ENCODE measurements around the gene GPR155. TPM values are rescaled to one million over a fixed set of nuclear protein-coding genes. Genes with fewer than 3 reads are reported as not detected.

GPR155 gene
- total RNA-seq (2014; rRNA removed) (0.69 and 1.3 TPM in 2 replicates), Bru-seq, nascent RNA (percentile 38 among the genes with signal in this experiment), BruChase-seq, experiment 1, labeled RNA remaining after a 6-hour chase (percentile 36 among the genes with signal in this experiment), BruChase-seq, experiment 2, labeled RNA remaining after a 2-hour chase (percentile 44 among the genes with signal in this experiment)
- long read RNA-seq, full-length matches to known transcripts: 16 of 23 reads
- long read RNA-seq, partial matches to known transcripts: 4 of 23 reads
- long read RNA-seq, other reads (novel, unspliced or antisense): 3 of 23 reads

GRCh38 chr2:174486563-174487107 lies at the start of gene GPR155:
Gene GPR155, minus strand, starts transcription at chr2:174487029. Its CDS starts 5,073 bp downstream, at chr2:174481956.
- Histone ChIP-seq H3K4me3 (ENCODE audit: low read length) (peak within 1 kb of the TSS; percentile 92), H3K4me1 (ENCODE audit: insufficient read depth, low read length) (no peaks in the 10 kb centered on the region), H3K36me3 (ENCODE audit: low read depth, low read length) (no peaks in the 10 kb centered on the region), H3K27ac (ENCODE audit: low read length) (peak within 1 kb of the TSS; percentile 63), H3K79me2 (ENCODE audit: low read length) (no peaks in the 10 kb centered on the region), H3F3A (ENCODE audit: low read length, unreplicated experiment) (no peaks in the 10 kb centered on the region), H3K4me2 (ENCODE audit: low read length) (peak within 1 kb of the TSS; percentile 99), H3K9ac (ENCODE audit: low read length) (peak within 1 kb of the TSS; percentile 80), H3K27me3 (ENCODE audit: low read length) (no peaks in the 10 kb centered on the region), H4K20me1 (ENCODE audit: low read length) (no peaks in the 10 kb centered on the region), H3K9me3 (ENCODE audit: low read length) (no peaks in the 10 kb centered on the region), H3K9me2 (replicated peaks; ENCODE audit: low read length) (no peaks in the 10 kb centered on the region), H2AFZ (ENCODE audit: low read length) (peak within 1 kb of the TSS; percentile 100)
- ChIA-PET CTCF (interaction anchor here (0.6 to 0.8 kb wide), 3 partner anchors 54 to 267 kb away, joined by 3 read pairs; no protein-coding TSS in a partner anchor), POLR2A (ENCODE audit: unreplicated experiment) (no interaction called here)
- intact Hi-C loops (cut with micrococcal nuclease): loop anchor here (5.0 kb wide), 1 partner anchor 126 kb away; no protein-coding TSS in a partner anchor
- ATAC-seq (peak; percentile 72), DNase-seq (peak; percentile 27)
- TF ChIP-seq EZH2 (IDR thresholded peaks at IDR 0.05; ENCODE audit: low read length, unreplicated experiment) (no peak), CTCF (conservative IDR thresholded peaks at IDR 0.05; ENCODE audit: low read depth, low read length) (no peak), EZH2phosphoT487 (IDR thresholded peaks at IDR 0.05; ENCODE audit: borderline replicate concordance, low read length) (no peak)
- BruUV-seq (replicated peaks): no TSS peak

GRCh38 chr2:174535757-174536703 lies 49.2 kb upstream of the GPR155 start:
- no peak overlapping the region for H3K27ac ChIP-seq (ENCODE audit: low read length)
- ATAC-seq: peak; percentile 54
- H4K20me1 ChIP-seq (ENCODE audit: low read length): no peaks in the 10 kb centered on the region
- TF ChIP-seq EZH2phosphoT487 (IDR thresholded peaks at IDR 0.05; ENCODE audit: borderline replicate concordance, low read length): no peak
- no peaks in the 10 kb centered on the region for H3K79me2 ChIP-seq (ENCODE audit: low read length)
- H3F3A ChIP-seq (ENCODE audit: low read length, unreplicated experiment): no peaks in the 10 kb centered on the region
- H3K9me3 ChIP-seq (ENCODE audit: low read length): no peaks in the 10 kb centered on the region
- peaks cover 4% of the 10 kb centered on the region; the same call in 1 of the 2 replicates for H3K4me1 ChIP-seq (ENCODE audit: insufficient read depth, low read length)
- no peak overlapping the region for H2AFZ ChIP-seq (ENCODE audit: low read length)
- H3K36me3 ChIP-seq (ENCODE audit: low read depth, low read length): no peaks in the 10 kb centered on the region
- no TSS peak for BruUV-seq (replicated peaks)
- no peak overlapping the region for H3K4me3 ChIP-seq (ENCODE audit: low read length)
- ChIA-PET POLR2A (ENCODE audit: unreplicated experiment) (no interaction called here), CTCF (no interaction called here)
- DNase-seq: peak; percentile 7
- H3K9ac ChIP-seq (ENCODE audit: low read length): no peak overlapping the region
- H3K9me2 ChIP-seq (replicated peaks; ENCODE audit: low read length): no peaks in the 10 kb centered on the region
- intact Hi-C loops (cut with micrococcal nuclease): no loop called here
- no peaks in the 10 kb centered on the region for H3K27me3 ChIP-seq (ENCODE audit: low read length)
- no peak overlapping the region for H3K4me2 ChIP-seq (ENCODE audit: low read length)

- no peak for ATAC-seq
- no TSS peak for BruUV-seq (replicated peaks)
Measured at GRCh38 chr2:174535083-174535482, 48.3 kb upstream of the GPR155 start.

More at GRCh38 chr2:174535083-174535482, 48.3 kb upstream of the GPR155 start:
- POLR2A ChIA-PET (ENCODE audit: unreplicated experiment): no interaction called here
- H3K4me3 ChIP-seq (ENCODE audit: low read length): no peak overlapping the region
- H3K27me3 ChIP-seq (ENCODE audit: low read length): no peaks in the 10 kb centered on the region
- H3K9me2 ChIP-seq (replicated peaks; ENCODE audit: low read length): no peaks in the 10 kb centered on the region
- H3K27ac ChIP-seq (ENCODE audit: low read length): no peak overlapping the region
- no peak for DNase-seq
- H3K36me3 ChIP-seq (ENCODE audit: low read depth, low read length): no peaks in the 10 kb centered on the region
- H3K9ac ChIP-seq (ENCODE audit: low read length): no peak overlapping the region
- H2AFZ ChIP-seq (ENCODE audit: low read length): no peak overlapping the region
- intact Hi-C loops (cut with micrococcal nuclease): no loop called here
- CTCF ChIA-PET: no interaction called here
- TF ChIP-seq EZH2phosphoT487 (IDR thresholded peaks at IDR 0.05; ENCODE audit: borderline replicate concordance, low read length): no peak
- TF ChIP-seq CTCF (conservative IDR thresholded peaks at IDR 0.05; ENCODE audit: low read depth, low read length): no peak
- no peak for TF ChIP-seq EZH2 (IDR thresholded peaks at IDR 0.05; ENCODE audit: low read length, unreplicated experiment)
- H3K4me1 ChIP-seq (ENCODE audit: insufficient read depth, low read length): peaks cover 4% of the 10 kb centered on the region; the same call in 1 of the 2 replicates
- no peaks in the 10 kb centered on the region for H3K79me2 ChIP-seq (ENCODE audit: low read length)
- no peaks in the 10 kb centered on the region for H3F3A ChIP-seq (ENCODE audit: low read length, unreplicated experiment)
- H4K20me1 ChIP-seq (ENCODE audit: low read length): no peaks in the 10 kb centered on the region
- no peaks in the 10 kb centered on the region for H3K9me3 ChIP-seq (ENCODE audit: low read length)
- H3K4me2 ChIP-seq (ENCODE audit: low read length): no peak overlapping the region

Measured in PC-3 (cell line).